Spleen (tissue), 11 donors: ENCODE measurements around the gene DENND1C. TPM values are rescaled to one million over a fixed set of nuclear protein-coding genes. Genes with fewer than 3 reads are reported as not detected.

Experiments
- DNase-seq: peaks from one replicate; pipeline ENCODE4 v3.0.0-alpha.2; 2020
- H3K27ac ChIP-seq, 8 donors: fragments of 200-600 bp; sonication (generic) in 7 of 8; 1 replicate in 4 of 8; 2 replicates in 4 of 8; pipeline versions ENCODE4 v1.5.0 to v1.8.0; 2016 to 2021; ENCODE audit warnings: inconsistent platforms in 4 of 8, mild to moderate bottlenecking in 4 of 8, moderate library complexity in 1 of 8
- H3K27me3 ChIP-seq, 7 donors: fragments of 200-600 bp; sonication (generic) in 6 of 7; replicated peaks in 1 of 7; 1 replicate in 4 of 7; 2 replicates in 3 of 7; pipeline versions ENCODE4 v1.5.0 to v1.8.0; 2016 to 2021; ENCODE audit warnings: inconsistent platforms in 3 of 7, mild to moderate bottlenecking in 1 of 7
- H3K36me3 ChIP-seq, 6 donors: fragments of 200-600 bp; sonication (generic) in 5 of 6; 1 replicate in 4 of 6; 2 replicates in 2 of 6; pipeline versions ENCODE4 v1.5.0 to v1.8.0; 2016 to 2021; ENCODE audit warnings: inconsistent platforms in 2 of 6
- H3K4me1 ChIP-seq, 6 donors: fragments of 200-600 bp; sonication (generic) in 5 of 6; 1 replicate in 3 of 6; 2 replicates in 3 of 6; pipeline versions ENCODE4 v1.5.0 to v1.8.0; 2016 to 2021; ENCODE audit warnings: inconsistent platforms in 3 of 6
- H3K4me3 ChIP-seq, 8 donors: fragments of 200-600 bp; sonication (generic) in 7 of 8; 1 replicate in 4 of 8; 2 replicates in 4 of 8; pipeline versions ENCODE4 v1.5.0 to v1.8.0; 2016 to 2021; ENCODE audit warnings: inconsistent platforms in 4 of 8, mild to moderate bottlenecking in 4 of 8, moderate library complexity in 2 of 8
- H3K9me3 ChIP-seq, 8 donors: fragments of 200-600 bp; sonication (generic) in 7 of 8; 1 replicate in 4 of 8; 2 replicates in 4 of 8; pipeline versions ENCODE4 v1.5.0 to v1.8.0; 2016 to 2021; ENCODE audit warnings: inconsistent platforms in 4 of 8
- POLR2A ChIP-seq, 3 donors: fragments of 450-650 bp; IDR thresholded peaks; one replicate each; pipeline ENCODE4 v1.5.1; 2017; ENCODE audit warnings: antibody characterized with exemption in 3 of 3, mild to moderate bottlenecking in 1 of 3
- POLR2AphosphoS5 ChIP-seq, 3 donors: sonication (generic); formaldehyde crosslinking; IDR thresholded peaks; one replicate each; pipeline ENCODE4 v1.5.1; 2017; ENCODE audit warnings: antibody characterized with exemption in 3 of 3
- WGBS, 5 donors: extraction: QIAGEN DNeasy Blood & Tissue Kit in 3 of 5; methylation state at CpG; one replicate each; pipeline versions ENCODE4 v1.1.5 to v1.1.7; 2013 to 2018; 5-methylcytosine and 5-hydroxymethylcytosine counted together
- intact Hi-C: fragments of 100-400 bp; cut with DNase I; formaldehyde crosslinking; loops from one replicate; pipeline ENCODE4 v1.15.0; 2023; ENCODE audit warnings: low total_unique reads
- polyA plus RNA-seq, 3 donors: library from polyadenylated mRNA; stranded (reverse); fragments of 200-250 nt; gene quantifications; one replicate each; pipeline ENCODE4 v1.2.1, GENCODE V29; 2013
- total RNA-seq, 7 donors: library from RNA; depleted of rRNA in 3 of 7; stranded (reverse); fragments of >200 nt in 3 of 7; fragmentation: NEBNext Ultra II Directional in 4 of 7; extraction: Animal tissue kit (Norgen Biotek cat#: 25700) in 4 of 7; gene quantifications; one replicate each; pipeline versions ENCODE4 v1.1.0 to v1.2.1, GENCODE V29; 2016 to 2021
- TF ChIP-seq, protein P1 (sequence below), 11 experiments: fragments of 200-600 bp in 7 of 11; fragments of 450-650 bp in 4 of 11; sonication (generic) in 4 of 11; IDR thresholded peaks in 8 of 11; conservative IDR thresholded peaks in 3 of 11; 1 replicate in 7 of 11; 2 replicates in 4 of 11; pipeline versions ENCODE4 v1.4.0 to v1.8.0; 2016 to 2021; ENCODE audit warnings: antibody characterized with exemption in 11 of 11, inconsistent platforms in 4 of 11, mild to moderate bottlenecking in 1 of 11
- donor health status: healthy with polysubstance abuse.
- donor health status: DM: no; HTN: no; CAD: no; lungs with moderate emphysema.
- donor health status: DM: no; HTN: no; CAD: no.
- donor health status: Bipolar disorder and iron deficiency.
- donor health status: healthy.
- donor health status: DM: no; HTN: no; CAD: no.
- donor health status: DM: yes; HTN: yes; CAD: no.

DENND1C gene
- total and polyA plus RNA-seq, 10 donors = 36.8 to 70.9 (median 61.1) TPM

DNA sequence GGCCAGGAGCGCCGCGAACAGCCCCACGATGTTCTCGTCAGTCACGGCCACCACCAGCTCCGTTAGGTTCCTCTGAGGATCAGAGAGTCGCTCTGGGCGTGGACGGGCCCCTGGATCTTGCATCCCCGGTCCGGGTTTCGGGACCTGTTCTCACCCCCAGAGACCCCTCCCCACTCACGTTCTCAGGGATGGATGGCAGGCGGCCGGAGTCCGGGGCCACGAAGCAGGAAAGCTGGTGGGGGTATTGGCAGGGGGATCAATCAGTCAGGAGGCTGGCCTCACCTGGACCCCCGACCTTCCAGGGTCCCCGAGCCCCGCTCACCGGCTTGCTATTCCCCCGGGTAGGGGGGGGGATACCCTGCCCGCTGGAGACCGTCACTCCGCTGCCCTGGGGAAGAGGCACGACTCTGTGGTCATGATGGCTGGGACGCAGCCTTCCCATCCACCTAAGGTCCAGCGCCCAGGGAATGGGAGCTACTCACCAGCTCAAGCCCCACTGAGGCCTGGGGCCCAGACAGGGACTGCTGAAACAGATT, 4.6 kb downstream of the DENND1C start:
- no peak for DNase-seq
- Histone ChIP-seq H3K27me3 (peaks cover 0 to 23% (median 0%) of the 10 kb centered on the region in 7 donors), H3K27ac (no peak overlapping the region), H3K9me3 (no peaks in the 10 kb centered on the region), H3K4me1 (peaks cover 0 to 54% (median 22%) of the 10 kb centered on the region in 6 donors), H3K4me3 (peak overlapping the region in 1 of 8 donors; percentile 43), H3K36me3 (peaks cover 0 to 80% (median 47%) of the 10 kb centered on the region in 6 donors)
- intact Hi-C loops = no loop called here
- WGBS, 5 donors = 52 to 76% (median 68%) methylated on average over 22 to 29 of the region's 29 CpGs
- no peak for TF ChIP-seq POLR2A (IDR thresholded peaks at IDR 0.05)
- TF ChIP-seq, protein P1, sequence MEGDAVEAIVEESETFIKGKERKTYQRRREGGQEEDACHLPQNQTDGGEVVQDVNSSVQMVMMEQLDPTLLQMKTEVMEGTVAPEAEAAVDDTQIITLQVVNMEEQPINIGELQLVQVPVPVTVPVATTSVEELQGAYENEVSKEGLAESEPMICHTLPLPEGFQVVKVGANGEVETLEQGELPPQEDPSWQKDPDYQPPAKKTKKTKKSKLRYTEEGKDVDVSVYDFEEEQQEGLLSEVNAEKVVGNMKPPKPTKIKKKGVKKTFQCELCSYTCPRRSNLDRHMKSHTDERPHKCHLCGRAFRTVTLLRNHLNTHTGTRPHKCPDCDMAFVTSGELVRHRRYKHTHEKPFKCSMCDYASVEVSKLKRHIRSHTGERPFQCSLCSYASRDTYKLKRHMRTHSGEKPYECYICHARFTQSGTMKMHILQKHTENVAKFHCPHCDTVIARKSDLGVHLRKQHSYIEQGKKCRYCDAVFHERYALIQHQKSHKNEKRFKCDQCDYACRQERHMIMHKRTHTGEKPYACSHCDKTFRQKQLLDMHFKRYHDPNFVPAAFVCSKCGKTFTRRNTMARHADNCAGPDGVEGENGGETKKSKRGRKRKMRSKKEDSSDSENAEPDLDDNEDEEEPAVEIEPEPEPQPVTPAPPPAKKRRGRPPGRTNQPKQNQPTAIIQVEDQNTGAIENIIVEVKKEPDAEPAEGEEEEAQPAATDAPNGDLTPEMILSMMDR (IDR thresholded peaks at IDR 0.05 in 8 of 11, conservative IDR thresholded peaks at IDR 0.05 in 3 of 11) = no peak
- no peak for TF ChIP-seq POLR2AphosphoS5 (IDR thresholded peaks at IDR 0.05)

DNA sequence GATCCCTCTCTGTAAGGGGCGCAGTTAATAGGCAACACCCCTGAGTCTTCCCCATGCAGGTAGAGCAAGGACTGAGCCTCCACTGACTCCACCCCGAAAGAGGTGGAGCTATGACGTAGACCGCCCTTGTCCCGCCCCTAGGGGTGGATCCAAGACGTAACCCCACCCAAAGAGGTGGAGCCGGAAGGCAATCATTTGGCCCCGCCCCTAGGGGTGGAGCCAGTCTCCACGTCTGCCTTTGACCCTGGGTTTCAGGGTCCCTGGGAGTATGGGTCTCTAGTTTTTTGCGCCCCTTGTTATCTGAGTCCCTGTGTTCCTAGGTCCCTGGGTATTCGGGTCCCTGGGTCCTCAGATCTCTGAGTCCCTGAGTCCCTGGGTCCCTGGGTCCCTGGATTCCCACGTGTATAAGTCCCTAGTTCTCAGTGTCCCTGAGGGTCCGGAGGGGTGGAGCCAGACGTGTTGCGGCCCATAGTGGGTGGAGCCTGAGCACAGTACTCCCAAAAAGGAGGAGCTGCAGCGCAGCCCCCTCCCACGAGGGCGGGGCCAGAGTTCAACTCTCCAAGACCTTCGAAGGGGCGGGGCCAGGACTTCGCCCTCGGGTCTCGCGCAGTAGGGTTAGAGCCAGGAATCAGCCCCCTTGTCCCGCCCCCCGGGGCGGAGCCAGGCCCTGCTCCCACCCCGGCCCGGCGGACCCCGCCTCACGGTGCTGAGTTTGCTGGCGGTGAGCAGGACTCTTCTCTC, 5.3 kb downstream of the DENND1C start:
- WGBS, 5 donors = 55 to 73% (median 66%) methylated on average over 23 to 33 of the region's 33 CpGs
- peaks cover 0 to 23% (median 0%) of the 10 kb centered on the region in 7 donors for H3K27me3 ChIP-seq
- no peak for TF ChIP-seq POLR2A (IDR thresholded peaks at IDR 0.05)
- TF ChIP-seq POLR2AphosphoS5 (IDR thresholded peaks at IDR 0.05) = peak in 1 of 3 donors; percentile 9
- no peak overlapping the region for H3K27ac ChIP-seq
- peaks cover 0 to 87% (median 51%) of the 10 kb centered on the region in 6 donors for H3K36me3 ChIP-seq
- intact Hi-C loops = no loop called here
- DNase-seq = peak; percentile 83
- no peaks in the 10 kb centered on the region for H3K9me3 ChIP-seq
- peak overlapping the region in 1 of 8 donors; percentile 43 for H3K4me3 ChIP-seq
- peaks cover 0 to 47% (median 20%) of the 10 kb centered on the region in 6 donors for H3K4me1 ChIP-seq

DNA sequence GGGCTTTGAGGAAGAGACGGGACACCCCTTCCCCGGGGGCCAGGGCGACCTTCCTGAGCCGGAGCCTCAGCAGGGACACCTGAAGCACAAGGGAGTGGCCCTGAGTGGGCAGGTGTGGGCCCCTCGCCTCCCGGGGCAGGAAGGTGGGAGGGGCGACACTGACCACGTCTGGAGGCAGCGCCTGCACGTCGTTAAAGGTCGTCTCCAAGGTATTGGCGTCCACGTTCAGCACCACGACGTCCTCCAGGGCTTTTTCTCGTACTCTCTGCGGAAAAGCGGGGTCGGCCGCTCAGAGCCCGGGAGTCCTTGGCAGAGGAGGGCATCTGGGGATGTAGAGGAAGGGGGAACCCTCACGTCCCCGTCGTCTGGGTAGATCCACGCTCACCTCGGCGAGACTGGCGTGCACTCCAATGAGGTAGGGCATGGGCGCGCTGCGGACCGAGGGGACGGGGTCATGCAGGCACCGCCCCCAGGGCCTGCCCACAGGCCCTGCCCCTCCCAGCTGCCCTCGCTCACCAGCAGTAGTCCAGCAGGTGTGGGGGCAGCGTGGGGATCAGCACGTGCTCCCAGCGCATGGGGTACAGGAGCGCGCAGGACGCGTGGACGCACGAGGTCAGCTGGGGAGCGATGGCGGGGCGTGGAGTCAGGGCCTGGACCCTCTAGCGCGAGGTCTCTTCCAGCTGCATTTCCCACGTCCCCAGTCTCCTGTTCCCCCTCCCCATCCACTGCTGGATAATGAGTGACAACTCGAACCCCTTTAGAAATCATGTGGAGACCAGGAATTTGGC, 6.1 kb downstream of the DENND1C start:
- TF ChIP-seq POLR2A (IDR thresholded peaks at IDR 0.05) = no peak
- peak in 1 of 3 donors; percentile 51 for TF ChIP-seq POLR2AphosphoS5 (IDR thresholded peaks at IDR 0.05)
- TF ChIP-seq, protein P1 (IDR thresholded peaks at IDR 0.05 in 8 of 11, conservative IDR thresholded peaks at IDR 0.05 in 3 of 11) = no peak
- WGBS, 5 donors = 59 to 79% (median 69%) methylated on average over 35 to 52 of the region's 52 CpGs
- Histone ChIP-seq H3K4me3 (peak overlapping the region in 1 of 8 donors; percentile 8), H3K36me3 (peaks cover 0 to 95% (median 59%) of the 10 kb centered on the region in 6 donors), H3K4me1 (peaks cover 0 to 39% (median 15%) of the 10 kb centered on the region in 6 donors), H3K27me3 (peaks cover 0 to 23% (median 0%) of the 10 kb centered on the region in 7 donors), H3K27ac (no peak overlapping the region), H3K9me3 (no peaks in the 10 kb centered on the region)
- DNase-seq = no peak
- intact Hi-C loops = no loop called here

DNA sequence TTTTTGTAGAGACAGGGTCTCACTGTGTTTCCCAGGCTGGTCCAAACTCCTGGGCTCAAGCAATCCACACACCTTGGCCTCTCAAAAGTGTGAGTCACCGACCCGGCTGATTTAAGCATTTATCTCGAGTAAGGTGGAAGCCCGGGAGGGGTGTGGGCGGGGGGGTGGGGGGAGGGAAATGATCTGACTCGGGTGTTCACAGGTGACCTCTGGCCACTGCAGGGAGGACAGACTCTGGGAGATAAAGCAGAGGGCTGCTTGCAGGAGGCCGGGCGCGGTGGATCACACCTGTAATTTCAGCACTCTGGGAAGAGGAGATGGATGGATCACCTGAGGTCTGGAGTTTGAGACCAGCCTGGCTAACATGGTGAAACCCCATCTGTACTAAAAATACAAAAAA, 7.9 kb downstream of the DENND1C start:
- Histone ChIP-seq H3K4me1 (peaks cover 0 to 21% (median 8%) of the 10 kb centered on the region in 6 donors), H3K4me3 (no peak overlapping the region), H3K27ac (no peak overlapping the region), H3K36me3 (peaks cover 0 to 100% (median 63%) of the 10 kb centered on the region in 6 donors), H3K9me3 (no peaks in the 10 kb centered on the region), H3K27me3 (peaks cover 0 to 23% (median 0%) of the 10 kb centered on the region in 7 donors)
- intact Hi-C loops = no loop called here
- no peak for DNase-seq
- TF ChIP-seq POLR2AphosphoS5 (IDR thresholded peaks at IDR 0.05) (no peak), POLR2A (IDR thresholded peaks at IDR 0.05) (no peak)
- TF ChIP-seq, protein P1 (IDR thresholded peaks at IDR 0.05 in 8 of 11, conservative IDR thresholded peaks at IDR 0.05 in 3 of 11) = no peak
- 78 to 85% (median 79%) methylated on average over 9 of the region's 9 CpGs for WGBS, 5 donors
